Esophagus muscularis mucosa (tissue), 4 donors: ENCODE data around the gene GRAMD1C. TPM values are rescaled to one million over a fixed set of nuclear protein-coding genes. Genes with fewer than 3 reads are reported as not detected.

Source experiments
- DNase-seq: peaks from one replicate; pipeline ENCODE4 v3.0.0-alpha.2; 2017; ENCODE audit errors: extremely low spot score
- H3K27ac ChIP-seq, 4 donors: fragments of 200-600 bp; sonication (generic); replicated peaks in 1 of 4; 1 replicate in 3 of 4; 2 replicates in 1 of 4; pipeline ENCODE4 v1.5.1; 2016 to 2019; ENCODE audit warnings: mild to moderate bottlenecking in 1 of 4
- H3K27me3 ChIP-seq, 4 donors: fragments of 200-600 bp; sonication (generic); one replicate each; pipeline versions ENCODE4 v1.5.1 to v1.6.0; 2016 to 2019
- H3K36me3 ChIP-seq, 4 donors: fragments of 200-600 bp; sonication (generic); one replicate each; pipeline ENCODE4 v1.5.1; 2016 to 2019
- H3K4me1 ChIP-seq, 4 donors: fragments of 200-600 bp; sonication (generic); one replicate each; pipeline ENCODE4 v1.5.1; 2016 to 2019
- H3K4me3 ChIP-seq, 4 donors: fragments of 200-600 bp; sonication (generic); 1 replicate in 2 of 4; 2 replicates in 2 of 4; pipeline ENCODE4 v1.5.1; 2016 to 2019; ENCODE audit warnings: mild to moderate bottlenecking in 4 of 4, moderate library complexity in 1 of 4
- H3K9me3 ChIP-seq, 4 donors: fragments of 200-600 bp; sonication (generic); 1 replicate in 3 of 4; 2 replicates in 1 of 4; pipeline ENCODE4 v1.5.1; 2016 to 2019
- CTCF ChIP-seq, 3 experiments: fragments of 200-600 bp in 2 of 3; fragments of 450-650 bp in 1 of 3; sonication (generic) in 2 of 3; IDR thresholded peaks; one replicate each; pipeline ENCODE4 v1.5.1; 2017 to 2019; ENCODE audit warnings: antibody characterized with exemption in 3 of 3, mild to moderate bottlenecking in 2 of 3, moderate library complexity in 1 of 3
- EP300 ChIP-seq: sonication (generic); formaldehyde crosslinking; IDR thresholded peaks from one replicate; pipeline ENCODE4 v1.6.1; 2017; ENCODE audit warnings: antibody characterized with exemption
- POLR2A ChIP-seq: fragments of 450-650 bp; IDR thresholded peaks from one replicate; pipeline ENCODE4 v1.6.1; 2017; ENCODE audit warnings: antibody characterized with exemption, moderate library complexity, mild to moderate bottlenecking, low read depth
- POLR2AphosphoS5 ChIP-seq, 2 donors: sonication (generic); formaldehyde crosslinking; IDR thresholded peaks; one replicate each; pipeline ENCODE4 v1.6.1; 2017; ENCODE audit warnings: antibody characterized with exemption in 2 of 2
- WGBS: methylation state at CpG from one replicate; pipeline ENCODE4 v1.1.5; 2018; 5-methylcytosine and 5-hydroxymethylcytosine counted together
- intact Hi-C: fragments of 100-400 bp; cut with DNase I; formaldehyde crosslinking; loops from one replicate; pipeline ENCODE4 v1.15.1; 2023
- total RNA-seq, 4 donors: library from RNA; depleted of rRNA; stranded (reverse); fragments of >200 nt; gene quantifications; one replicate each; pipeline versions ENCODE4 v1.1.0 to v1.2.1, GENCODE V29; 2016

The GRAMD1C gene
- total RNA-seq, 4 donors from 2014 or later, result 0.33 to 2.7 (median 1.0) TPM; not detected in 1

- 70% methylated on average over 3 of the region's 3 CpGs for WGBS
Measured at GRCh38 chr3:113912552-113913236, 74.1 kb downstream of the GRAMD1C start.

GRCh38 chr3:113914646-113915045, 76.1 kb downstream of the GRAMD1C start:
- no peak for TF ChIP-seq POLR2A
- TF ChIP-seq CTCF (IDR thresholded peaks at IDR 0.05), result no peak
- TF ChIP-seq POLR2AphosphoS5 (IDR thresholded peaks at IDR 0.05), result no peak
- no peak for TF ChIP-seq EP300
- H3K4me3 ChIP-seq, result no peak overlapping the region
- no peak for DNase-seq
- 53% methylated on average over 2 of the region's 2 CpGs for WGBS
- no peaks in the 10 kb centered on the region for H3K27me3 ChIP-seq
- no peaks in the 10 kb centered on the region for H3K4me1 ChIP-seq
- no peaks in the 10 kb centered on the region for H3K36me3 ChIP-seq
- no peaks in the 10 kb centered on the region for H3K9me3 ChIP-seq
- intact Hi-C loops, result loop anchor here (5.0 to 10.0 kb wide), 2 partner anchors 77 to 180 kb away; partner anchors contain the start of gene GRAMD1C
- H3K27ac ChIP-seq, result no peak overlapping the region

More at GRCh38 chr3:113912552-113913236, 74.1 kb downstream of the GRAMD1C start:
- Histone ChIP-seq H3K9me3 (no peaks in the 10 kb centered on the region), H3K4me3 (no peak overlapping the region), H3K27me3 (no peaks in the 10 kb centered on the region), H3K36me3 (no peaks in the 10 kb centered on the region), H3K4me1 (no peaks in the 10 kb centered on the region), H3K27ac (no peak overlapping the region)
- intact Hi-C loops, result loop anchor here (5.0 to 10.0 kb wide), 2 partner anchors 75 to 178 kb away; partner anchors contain the start of gene GRAMD1C
- DNase-seq, result no peak
- TF ChIP-seq POLR2A (no peak), CTCF (IDR thresholded peaks at IDR 0.05) (peak; percentile 41 to 54 (median 46))

GRCh38 chr3:113927556-113927955, 89.0 kb downstream of the GRAMD1C start:
- Histone ChIP-seq H3K4me1 (no peaks in the 10 kb centered on the region), H3K27me3 (no peaks in the 10 kb centered on the region), H3K9me3 (peaks cover 0 to 17% (median 7%) of the 10 kb centered on the region in 4 donors), H3K27ac (no peak overlapping the region), H3K36me3 (no peaks in the 10 kb centered on the region), H3K4me3 (no peak overlapping the region)
- DNase-seq, result no peak
- TF ChIP-seq POLR2AphosphoS5 (IDR thresholded peaks at IDR 0.05) (no peak), CTCF (IDR thresholded peaks at IDR 0.05) (no peak), EP300 (no peak), POLR2A (no peak)
- intact Hi-C loops, result no loop called here
- WGBS, result no CpG with 5 or more reads among the region's 5 CpGs

DNA sequence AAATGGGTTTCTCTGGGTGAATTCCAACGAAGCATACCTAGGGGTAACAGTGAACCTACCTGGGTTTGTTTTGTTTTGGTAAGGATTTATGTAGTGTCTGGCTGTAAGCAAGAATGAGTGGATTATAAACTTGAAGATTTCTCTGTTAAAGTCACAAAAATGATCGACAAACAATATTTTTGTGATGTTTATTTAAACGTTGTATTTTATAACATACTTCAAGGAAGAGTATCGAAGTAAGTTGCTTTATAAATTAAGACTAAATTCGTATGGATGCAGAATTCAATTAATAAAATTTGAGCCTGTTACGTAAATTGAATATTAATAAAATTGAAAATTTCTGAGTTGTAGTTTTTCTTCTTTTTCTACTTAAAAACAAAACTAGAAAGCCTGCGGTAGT, 108.2 kb downstream of the GRAMD1C start:
- no peak for TF ChIP-seq CTCF (IDR thresholded peaks at IDR 0.05)
- TF ChIP-seq EP300, result no peak
- no peak for TF ChIP-seq POLR2A
- no peak for TF ChIP-seq POLR2AphosphoS5 (IDR thresholded peaks at IDR 0.05)
- intact Hi-C loops, result no loop called here
- 84% methylated on average over 7 of the region's 7 CpGs for WGBS

More for the DNA sequence above, 108.2 kb downstream of the GRAMD1C start:
- DNase-seq, result no peak
- no peaks in the 10 kb centered on the region for H3K27me3 ChIP-seq
- H3K4me1 ChIP-seq, result peaks cover 5 to 17% (median 12%) of the 10 kb centered on the region in 4 donors
- no peaks in the 10 kb centered on the region for H3K9me3 ChIP-seq
- no peaks in the 10 kb centered on the region for H3K36me3 ChIP-seq
- H3K4me3 ChIP-seq, result peak overlapping the region; percentile 65 to 86 (median 83)
- peak overlapping the region; percentile 69 to 81 (median 70) for H3K27ac ChIP-seq
